Dermis microvascular lymphatic vessel endothelial cell (primary cell): ENCODE measurements around the gene RARA. TPM values are rescaled to one million over a fixed set of nuclear protein-coding genes. Genes with fewer than 3 reads are reported as not detected.

Source experiments
- DNase-seq, 2 donors: peaks; one replicate each; pipeline versions ENCODE4 v3.0.0 to v3.0.0-alpha.2; 2010; ENCODE audit warnings: low read depth in 2 of 2
- total RNA-seq: library from RNA; depleted of rRNA; stranded (reverse); fragments of >200 nt; gene quantifications from 2 replicates; pipeline ENCODE4 v1.2.1, GENCODE V29; 2014

RARA gene
- total RNA-seq, 1 donor from 2014 or later: 5.1 TPM

GRCh38 chr17:40345161-40345993 is 36.4 kb downstream of the RARA start:
- DNase-seq: peak in 1 of 2 donors; percentile 66

- no peak for DNase-seq
Measured at GRCh38 chr17:40345994-40346764, 37.2 kb downstream of the RARA start.

- DNase-seq: no peak
Measured at GRCh38 chr17:40346765-40347158, 37.8 kb downstream of the RARA start.

- DNase-seq: peak in 1 of 2 donors; percentile 56
Measured at GRCh38 chr17:40347319-40348135, 38.5 kb downstream of the RARA start.

GRCh38 chr17:40348136-40348504 is 39.1 kb downstream of the RARA start:
- DNase-seq: no peak

- no peak for DNase-seq
Measured at GRCh38 chr17:40348562-40349476, 39.8 kb downstream of the RARA start.

GRCh38 chr17:40349477-40349894 is 40.5 kb downstream of the RARA start:
- DNase-seq: no peak

- no peak for DNase-seq
Measured at GRCh38 chr17:40349895-40350688, 41.1 kb downstream of the RARA start.

GRCh38 chr17:40350689-40351358 is 41.8 kb downstream of the RARA start:
- no peak for DNase-seq

GRCh38 chr17:40351359-40352236 is 42.6 kb downstream of the RARA start:
- DNase-seq: no peak

GRCh38 chr17:40352237-40352778 is 43.3 kb downstream of the RARA start:
- no peak for DNase-seq

- DNase-seq: no peak
Measured at GRCh38 chr17:40352779-40353394, 43.9 kb downstream of the RARA start.

GRCh38 chr17:40354221-40355122 is 45.5 kb downstream of the RARA start:
- no peak for DNase-seq

- DNase-seq: peak; percentile 47 to 69
Measured at GRCh38 chr17:40355123-40355803, 46.3 kb downstream of the RARA start.

- no peak for DNase-seq
Measured at GRCh38 chr17:40355804-40356758, 47.1 kb downstream of the RARA start.
